ENCODE data around the gene ZC3HAV1L.

DNA sequence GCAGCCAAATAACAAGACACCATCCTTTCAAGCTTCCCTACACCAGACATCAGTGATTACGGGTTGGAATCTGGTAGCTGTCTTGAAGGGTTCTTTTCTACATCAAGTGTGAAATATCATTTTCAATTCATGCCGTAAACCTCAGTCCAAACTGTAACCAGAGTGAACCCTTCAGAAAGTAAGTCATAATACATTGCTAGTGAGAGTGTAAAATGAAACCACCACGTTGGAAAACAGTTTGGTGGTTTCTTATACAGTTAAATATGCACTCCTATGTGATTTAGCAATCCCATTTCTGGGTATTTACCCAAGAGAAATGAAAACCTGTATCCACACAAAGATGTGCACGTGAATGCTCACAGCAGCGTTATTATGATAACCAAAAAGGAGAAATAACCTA is 25.6 kb upstream of the ZC3HAV1L start:
- TF ChIP-seq, protein P1, sequence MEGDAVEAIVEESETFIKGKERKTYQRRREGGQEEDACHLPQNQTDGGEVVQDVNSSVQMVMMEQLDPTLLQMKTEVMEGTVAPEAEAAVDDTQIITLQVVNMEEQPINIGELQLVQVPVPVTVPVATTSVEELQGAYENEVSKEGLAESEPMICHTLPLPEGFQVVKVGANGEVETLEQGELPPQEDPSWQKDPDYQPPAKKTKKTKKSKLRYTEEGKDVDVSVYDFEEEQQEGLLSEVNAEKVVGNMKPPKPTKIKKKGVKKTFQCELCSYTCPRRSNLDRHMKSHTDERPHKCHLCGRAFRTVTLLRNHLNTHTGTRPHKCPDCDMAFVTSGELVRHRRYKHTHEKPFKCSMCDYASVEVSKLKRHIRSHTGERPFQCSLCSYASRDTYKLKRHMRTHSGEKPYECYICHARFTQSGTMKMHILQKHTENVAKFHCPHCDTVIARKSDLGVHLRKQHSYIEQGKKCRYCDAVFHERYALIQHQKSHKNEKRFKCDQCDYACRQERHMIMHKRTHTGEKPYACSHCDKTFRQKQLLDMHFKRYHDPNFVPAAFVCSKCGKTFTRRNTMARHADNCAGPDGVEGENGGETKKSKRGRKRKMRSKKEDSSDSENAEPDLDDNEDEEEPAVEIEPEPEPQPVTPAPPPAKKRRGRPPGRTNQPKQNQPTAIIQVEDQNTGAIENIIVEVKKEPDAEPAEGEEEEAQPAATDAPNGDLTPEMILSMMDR (conservative IDR thresholded peaks at IDR 0.05; ENCODE audit: low read depth in 2 of 2), result no peak
- TF ChIP-seq POLR2AphosphoS5 (IDR thresholded peaks at IDR 0.05; ENCODE audit: low read depth), result no peak

Measured in GM23338 (cell line).